ENCODE measurements around the gene RBMX2. TPM values are rescaled to one million over a fixed set of nuclear protein-coding genes. Genes with fewer than 3 reads are reported as not detected.
A peak's percentile ranks its signal among the peaks of the same experiment; 100 is the strongest.

Gene RBMX2
- total RNA-seq, 1 experiment from 2014 or later, result 23.4 TPM

DNA sequence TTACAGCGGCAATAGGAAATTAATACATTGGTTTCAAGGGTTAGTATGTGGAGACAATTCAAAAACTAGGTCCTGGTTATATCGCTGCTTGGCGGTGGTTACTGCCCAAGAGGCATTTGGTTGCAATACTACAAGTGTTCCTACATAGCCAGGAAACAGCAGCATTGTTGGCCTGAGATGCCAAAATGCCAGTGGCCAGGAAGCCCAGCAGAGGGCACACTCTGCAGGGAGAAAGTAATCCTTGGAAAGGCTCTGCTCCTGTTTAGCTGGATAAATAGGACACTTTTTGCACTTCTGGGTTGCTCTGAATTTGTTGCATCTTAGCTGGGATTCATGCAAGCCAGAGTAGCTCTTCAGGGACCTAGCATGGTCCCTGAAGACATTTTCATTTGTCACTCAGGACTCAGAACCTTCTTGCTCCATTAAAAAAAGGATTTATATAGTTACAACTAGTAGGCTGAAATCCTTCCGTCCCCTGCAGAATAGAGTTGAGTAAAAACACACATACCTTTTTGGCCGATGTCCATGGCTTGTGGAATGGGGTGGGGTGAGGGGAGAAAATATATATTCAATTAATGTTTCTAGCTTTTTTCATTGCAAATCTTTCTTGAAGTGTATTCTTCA lies 8.2 kb upstream of the RBMX2 start:
- no peak overlapping the region for H3K27ac Mint-ChIP-seq
- no peaks in the 10 kb centered on the region for H3K4me1 Mint-ChIP-seq
- no peak overlapping the region for H3K4me3 Mint-ChIP-seq
- DNase-seq (ENCODE audit: low spot score) (peak; percentile 50), ATAC-seq (peak; percentile 80)
- H3K27me3 Mint-ChIP-seq (ENCODE audit: low read depth), result peaks cover 15% of the 10 kb centered on the region
- TF ChIP-seq PRRX2 (CRISPR knock-in tag; IDR thresholded peaks at IDR 0.05), result no peak
- TF ChIP-seq, protein P1, sequence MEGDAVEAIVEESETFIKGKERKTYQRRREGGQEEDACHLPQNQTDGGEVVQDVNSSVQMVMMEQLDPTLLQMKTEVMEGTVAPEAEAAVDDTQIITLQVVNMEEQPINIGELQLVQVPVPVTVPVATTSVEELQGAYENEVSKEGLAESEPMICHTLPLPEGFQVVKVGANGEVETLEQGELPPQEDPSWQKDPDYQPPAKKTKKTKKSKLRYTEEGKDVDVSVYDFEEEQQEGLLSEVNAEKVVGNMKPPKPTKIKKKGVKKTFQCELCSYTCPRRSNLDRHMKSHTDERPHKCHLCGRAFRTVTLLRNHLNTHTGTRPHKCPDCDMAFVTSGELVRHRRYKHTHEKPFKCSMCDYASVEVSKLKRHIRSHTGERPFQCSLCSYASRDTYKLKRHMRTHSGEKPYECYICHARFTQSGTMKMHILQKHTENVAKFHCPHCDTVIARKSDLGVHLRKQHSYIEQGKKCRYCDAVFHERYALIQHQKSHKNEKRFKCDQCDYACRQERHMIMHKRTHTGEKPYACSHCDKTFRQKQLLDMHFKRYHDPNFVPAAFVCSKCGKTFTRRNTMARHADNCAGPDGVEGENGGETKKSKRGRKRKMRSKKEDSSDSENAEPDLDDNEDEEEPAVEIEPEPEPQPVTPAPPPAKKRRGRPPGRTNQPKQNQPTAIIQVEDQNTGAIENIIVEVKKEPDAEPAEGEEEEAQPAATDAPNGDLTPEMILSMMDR (IDR thresholded peaks at IDR 0.05), result peak; percentile 36
- CTCF ChIA-PET, result interaction anchor here (0.5 to 1.1 kb wide), 7 partner anchors 8 to 655 kb away, joined by 3 to 7 read pairs (median 3); partner anchors contain the start of gene RBMX2
- H3K36me3 Mint-ChIP-seq, result no peaks in the 10 kb centered on the region
- POLR2A ChIA-PET, result no interaction called here
- H3K9me3 Mint-ChIP-seq, result no peaks in the 10 kb centered on the region

DNA sequence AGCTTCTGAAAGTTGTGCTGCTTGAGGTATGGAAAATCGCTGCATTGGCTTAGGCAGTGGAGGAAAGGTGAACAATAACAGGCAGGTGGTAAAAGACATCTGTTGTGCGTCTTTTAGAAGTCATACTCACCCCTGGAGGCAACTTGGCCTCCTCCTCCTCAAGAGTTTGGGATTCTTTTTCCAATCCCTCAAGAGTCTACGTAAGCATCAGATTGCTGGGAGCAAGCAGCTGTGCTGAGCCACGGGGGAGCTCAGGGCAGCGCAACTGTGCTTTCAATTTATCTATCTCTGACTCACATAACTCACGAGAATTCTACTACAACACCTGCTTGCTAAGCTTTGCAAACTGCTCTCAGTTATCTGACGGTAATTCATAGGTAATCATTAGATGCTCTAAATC lies 6.4 kb upstream of the RBMX2 start:
- H3K4me3 Mint-ChIP-seq, result no peak overlapping the region
- DNase-seq (ENCODE audit: low spot score) (no peak), ATAC-seq (no peak)
- H3K4me1 Mint-ChIP-seq, result no peaks in the 10 kb centered on the region
- peaks cover 30% of the 10 kb centered on the region for H3K27me3 Mint-ChIP-seq (ENCODE audit: low read depth)
- ChIA-PET POLR2A (no interaction called here), CTCF (no interaction called here)
- H3K9me3 Mint-ChIP-seq, result no peaks in the 10 kb centered on the region
- H3K27ac Mint-ChIP-seq, result no peak overlapping the region
- no peaks in the 10 kb centered on the region for H3K36me3 Mint-ChIP-seq
- TF ChIP-seq ETV6 (CRISPR knock-in tag; IDR thresholded peaks at IDR 0.05) (no peak), ZNF138 (CRISPR knock-in tag; conservative IDR thresholded peaks at IDR 0.05) (no peak), RELA (CRISPR knock-in tag; IDR thresholded peaks at IDR 0.05; ENCODE audit: borderline replicate concordance) (no peak), NR1H2 (CRISPR knock-in tag; IDR thresholded peaks at IDR 0.05) (no peak), FOXP1 (CRISPR knock-in tag; IDR thresholded peaks at IDR 0.05; ENCODE audit: borderline replicate concordance) (no peak), NFE2L1 (CRISPR knock-in tag; IDR thresholded peaks at IDR 0.05) (no peak), GABPB1 (CRISPR knock-in tag; IDR thresholded peaks at IDR 0.05) (no peak)
- TF ChIP-seq, protein P2, sequence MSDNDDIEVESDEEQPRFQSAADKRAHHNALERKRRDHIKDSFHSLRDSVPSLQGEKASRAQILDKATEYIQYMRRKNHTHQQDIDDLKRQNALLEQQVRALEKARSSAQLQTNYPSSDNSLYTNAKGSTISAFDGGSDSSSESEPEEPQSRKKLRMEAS (CRISPR knock-in tag; IDR thresholded peaks at IDR 0.05), result no peak
- TF ChIP-seq, protein P3, sequence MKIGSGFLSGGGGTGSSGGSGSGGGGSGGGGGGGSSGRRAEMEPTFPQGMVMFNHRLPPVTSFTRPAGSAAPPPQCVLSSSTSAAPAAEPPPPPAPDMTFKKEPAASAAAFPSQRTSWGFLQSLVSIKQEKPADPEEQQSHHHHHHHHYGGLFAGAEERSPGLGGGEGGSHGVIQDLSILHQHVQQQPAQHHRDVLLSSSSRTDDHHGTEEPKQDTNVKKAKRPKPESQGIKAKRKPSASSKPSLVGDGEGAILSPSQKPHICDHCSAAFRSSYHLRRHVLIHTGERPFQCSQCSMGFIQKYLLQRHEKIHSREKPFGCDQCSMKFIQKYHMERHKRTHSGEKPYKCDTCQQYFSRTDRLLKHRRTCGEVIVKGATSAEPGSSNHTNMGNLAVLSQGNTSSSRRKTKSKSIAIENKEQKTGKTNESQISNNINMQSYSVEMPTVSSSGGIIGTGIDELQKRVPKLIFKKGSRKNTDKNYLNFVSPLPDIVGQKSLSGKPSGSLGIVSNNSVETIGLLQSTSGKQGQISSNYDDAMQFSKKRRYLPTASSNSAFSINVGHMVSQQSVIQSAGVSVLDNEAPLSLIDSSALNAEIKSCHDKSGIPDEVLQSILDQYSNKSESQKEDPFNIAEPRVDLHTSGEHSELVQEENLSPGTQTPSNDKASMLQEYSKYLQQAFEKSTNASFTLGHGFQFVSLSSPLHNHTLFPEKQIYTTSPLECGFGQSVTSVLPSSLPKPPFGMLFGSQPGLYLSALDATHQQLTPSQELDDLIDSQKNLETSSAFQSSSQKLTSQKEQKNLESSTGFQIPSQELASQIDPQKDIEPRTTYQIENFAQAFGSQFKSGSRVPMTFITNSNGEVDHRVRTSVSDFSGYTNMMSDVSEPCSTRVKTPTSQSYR (CRISPR knock-in tag; IDR thresholded peaks at IDR 0.05), result no peak
- TF ChIP-seq, protein P4, sequence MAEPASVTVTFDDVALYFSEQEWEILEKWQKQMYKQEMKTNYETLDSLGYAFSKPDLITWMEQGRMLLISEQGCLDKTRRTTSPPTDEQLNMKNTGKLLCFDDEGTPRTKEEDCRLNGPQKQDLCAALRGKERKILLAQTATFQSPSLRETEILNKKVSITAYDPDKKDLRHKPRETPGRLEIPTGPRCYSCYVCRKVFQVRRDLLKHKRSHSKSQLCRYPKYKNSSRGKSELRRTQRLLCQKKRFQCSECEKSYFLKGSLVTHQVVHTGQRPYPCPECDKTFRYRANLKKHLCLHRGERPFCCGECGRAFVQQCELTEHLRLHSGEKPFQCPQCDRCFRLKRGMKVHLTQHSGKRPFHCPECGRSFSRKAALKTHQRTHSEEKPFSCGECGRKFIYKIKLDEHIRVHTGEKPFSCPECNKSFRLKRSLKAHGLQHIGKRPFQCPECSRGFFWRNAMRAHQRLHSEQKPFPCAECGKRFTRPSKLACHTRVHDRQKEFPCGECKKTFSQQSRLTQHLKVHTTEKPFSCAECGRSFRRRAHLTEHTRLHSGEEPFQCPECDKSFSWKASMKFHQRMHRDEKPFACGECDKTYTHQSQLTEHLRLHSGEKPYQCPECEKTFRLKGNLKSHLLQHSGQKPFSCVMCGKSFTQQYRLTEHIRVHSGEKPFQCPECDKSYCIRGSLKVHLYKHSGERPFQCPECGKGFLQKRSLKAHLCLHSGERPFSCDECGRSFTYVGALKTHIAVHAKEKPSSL (CRISPR knock-in tag; conservative IDR thresholded peaks at IDR 0.05), result no peak
- TF ChIP-seq, protein P5, sequence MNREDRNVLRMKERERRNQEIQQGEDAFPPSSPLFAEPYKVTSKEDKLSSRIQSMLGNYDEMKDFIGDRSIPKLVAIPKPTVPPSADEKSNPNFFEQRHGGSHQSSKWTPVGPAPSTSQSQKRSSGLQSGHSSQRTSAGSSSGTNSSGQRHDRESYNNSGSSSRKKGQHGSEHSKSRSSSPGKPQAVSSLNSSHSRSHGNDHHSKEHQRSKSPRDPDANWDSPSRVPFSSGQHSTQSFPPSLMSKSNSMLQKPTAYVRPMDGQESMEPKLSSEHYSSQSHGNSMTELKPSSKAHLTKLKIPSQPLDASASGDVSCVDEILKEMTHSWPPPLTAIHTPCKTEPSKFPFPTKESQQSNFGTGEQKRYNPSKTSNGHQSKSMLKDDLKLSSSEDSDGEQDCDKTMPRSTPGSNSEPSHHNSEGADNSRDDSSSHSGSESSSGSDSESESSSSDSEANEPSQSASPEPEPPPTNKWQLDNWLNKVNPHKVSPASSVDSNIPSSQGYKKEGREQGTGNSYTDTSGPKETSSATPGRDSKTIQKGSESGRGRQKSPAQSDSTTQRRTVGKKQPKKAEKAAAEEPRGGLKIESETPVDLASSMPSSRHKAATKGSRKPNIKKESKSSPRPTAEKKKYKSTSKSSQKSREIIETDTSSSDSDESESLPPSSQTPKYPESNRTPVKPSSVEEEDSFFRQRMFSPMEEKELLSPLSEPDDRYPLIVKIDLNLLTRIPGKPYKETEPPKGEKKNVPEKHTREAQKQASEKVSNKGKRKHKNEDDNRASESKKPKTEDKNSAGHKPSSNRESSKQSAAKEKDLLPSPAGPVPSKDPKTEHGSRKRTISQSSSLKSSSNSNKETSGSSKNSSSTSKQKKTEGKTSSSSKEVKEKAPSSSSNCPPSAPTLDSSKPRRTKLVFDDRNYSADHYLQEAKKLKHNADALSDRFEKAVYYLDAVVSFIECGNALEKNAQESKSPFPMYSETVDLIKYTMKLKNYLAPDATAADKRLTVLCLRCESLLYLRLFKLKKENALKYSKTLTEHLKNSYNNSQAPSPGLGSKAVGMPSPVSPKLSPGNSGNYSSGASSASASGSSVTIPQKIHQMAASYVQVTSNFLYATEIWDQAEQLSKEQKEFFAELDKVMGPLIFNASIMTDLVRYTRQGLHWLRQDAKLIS (CRISPR knock-in tag; IDR thresholded peaks at IDR 0.05; ENCODE audit: borderline replicate concordance), result no peak
- TF ChIP-seq, protein P6, sequence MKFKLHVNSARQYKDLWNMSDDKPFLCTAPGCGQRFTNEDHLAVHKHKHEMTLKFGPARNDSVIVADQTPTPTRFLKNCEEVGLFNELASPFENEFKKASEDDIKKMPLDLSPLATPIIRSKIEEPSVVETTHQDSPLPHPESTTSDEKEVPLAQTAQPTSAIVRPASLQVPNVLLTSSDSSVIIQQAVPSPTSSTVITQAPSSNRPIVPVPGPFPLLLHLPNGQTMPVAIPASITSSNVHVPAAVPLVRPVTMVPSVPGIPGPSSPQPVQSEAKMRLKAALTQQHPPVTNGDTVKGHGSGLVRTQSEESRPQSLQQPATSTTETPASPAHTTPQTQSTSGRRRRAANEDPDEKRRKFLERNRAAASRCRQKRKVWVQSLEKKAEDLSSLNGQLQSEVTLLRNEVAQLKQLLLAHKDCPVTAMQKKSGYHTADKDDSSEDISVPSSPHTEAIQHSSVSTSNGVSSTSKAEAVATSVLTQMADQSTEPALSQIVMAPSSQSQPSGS (CRISPR knock-in tag; IDR thresholded peaks at IDR 0.05; ENCODE audit: borderline replicate concordance, low read depth), result no peak
- TF ChIP-seq, protein P7, sequence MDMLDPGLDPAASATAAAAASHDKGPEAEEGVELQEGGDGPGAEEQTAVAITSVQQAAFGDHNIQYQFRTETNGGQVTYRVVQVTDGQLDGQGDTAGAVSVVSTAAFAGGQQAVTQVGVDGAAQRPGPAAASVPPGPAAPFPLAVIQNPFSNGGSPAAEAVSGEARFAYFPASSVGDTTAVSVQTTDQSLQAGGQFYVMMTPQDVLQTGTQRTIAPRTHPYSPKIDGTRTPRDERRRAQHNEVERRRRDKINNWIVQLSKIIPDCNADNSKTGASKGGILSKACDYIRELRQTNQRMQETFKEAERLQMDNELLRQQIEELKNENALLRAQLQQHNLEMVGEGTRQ (CRISPR knock-in tag; IDR thresholded peaks at IDR 0.05), result no peak
- TF ChIP-seq, protein P8, sequence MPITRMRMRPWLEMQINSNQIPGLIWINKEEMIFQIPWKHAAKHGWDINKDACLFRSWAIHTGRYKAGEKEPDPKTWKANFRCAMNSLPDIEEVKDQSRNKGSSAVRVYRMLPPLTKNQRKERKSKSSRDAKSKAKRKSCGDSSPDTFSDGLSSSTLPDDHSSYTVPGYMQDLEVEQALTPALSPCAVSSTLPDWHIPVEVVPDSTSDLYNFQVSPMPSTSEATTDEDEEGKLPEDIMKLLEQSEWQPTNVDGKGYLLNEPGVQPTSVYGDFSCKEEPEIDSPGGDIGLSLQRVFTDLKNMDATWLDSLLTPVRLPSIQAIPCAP (CRISPR knock-in tag; IDR thresholded peaks at IDR 0.05), result no peak
- TF ChIP-seq, protein P9, sequence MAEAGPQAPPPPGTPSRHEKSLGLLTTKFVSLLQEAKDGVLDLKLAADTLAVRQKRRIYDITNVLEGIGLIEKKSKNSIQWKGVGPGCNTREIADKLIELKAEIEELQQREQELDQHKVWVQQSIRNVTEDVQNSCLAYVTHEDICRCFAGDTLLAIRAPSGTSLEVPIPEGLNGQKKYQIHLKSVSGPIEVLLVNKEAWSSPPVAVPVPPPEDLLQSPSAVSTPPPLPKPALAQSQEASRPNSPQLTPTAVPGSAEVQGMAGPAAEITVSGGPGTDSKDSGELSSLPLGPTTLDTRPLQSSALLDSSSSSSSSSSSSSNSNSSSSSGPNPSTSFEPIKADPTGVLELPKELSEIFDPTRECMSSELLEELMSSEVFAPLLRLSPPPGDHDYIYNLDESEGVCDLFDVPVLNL (CRISPR knock-in tag; IDR thresholded peaks at IDR 0.05; ENCODE audit: borderline replicate concordance, low read depth), result no peak
